GM21825 (cell line): Measurements from ENCODE around the gene GOLGA6L7.
"Not testable (repeated sequence)": the region's sequence is repeated elsewhere in the genome, so short reads cannot be mapped to it uniquely, and the experiment has no call there.

ENCODE experiments used
- ATAC-seq: cut with Tn5 transposase; IDR thresholded peaks from one replicate; pipeline ENCODE4 v1.9.1; 2021; ENCODE audit warnings: mild to moderate bottlenecking, moderate library complexity; ENCODE audit not compliant: unreplicated experiment

GOLGA6L7 gene

DNA sequence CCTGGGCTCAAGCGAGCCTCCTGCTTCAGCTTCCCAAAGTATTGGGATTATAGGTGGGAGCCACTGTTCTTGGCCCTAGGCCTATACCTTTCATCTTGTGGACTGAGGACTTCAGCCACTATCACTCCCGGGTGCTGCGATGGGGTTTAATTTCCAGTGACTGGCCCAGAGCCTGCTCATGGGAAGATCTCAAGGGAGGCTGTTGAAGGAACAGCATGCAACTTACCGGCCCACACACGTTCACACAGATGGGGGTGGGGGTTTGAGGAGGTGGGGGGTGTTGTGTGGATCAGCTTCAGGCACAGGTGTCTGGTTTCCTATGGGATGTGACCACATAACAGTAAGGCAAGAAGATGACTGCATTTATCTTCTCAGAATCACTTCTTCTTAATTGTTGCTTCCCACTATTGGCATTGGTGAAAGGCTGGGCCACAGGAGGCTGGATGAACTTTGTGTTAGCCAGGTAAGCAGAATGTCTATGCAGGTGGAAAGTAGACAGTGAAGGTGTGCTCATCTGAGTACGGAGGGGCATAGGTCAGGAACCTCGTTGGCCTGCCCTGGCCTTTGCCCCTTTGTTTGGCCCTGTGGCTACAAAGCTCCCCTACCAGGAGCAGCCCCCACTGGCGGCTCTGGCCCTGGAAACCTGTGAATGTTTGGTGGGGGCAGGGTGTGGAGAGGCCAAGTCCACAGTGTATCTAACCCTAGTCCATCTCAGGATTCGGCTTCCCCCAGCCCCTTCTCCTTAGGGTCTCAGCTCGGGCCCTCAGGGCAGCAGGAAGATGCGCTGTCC, 35.9 kb upstream of the GOLGA6L7 start:
- ATAC-seq, result no peak

DNA sequence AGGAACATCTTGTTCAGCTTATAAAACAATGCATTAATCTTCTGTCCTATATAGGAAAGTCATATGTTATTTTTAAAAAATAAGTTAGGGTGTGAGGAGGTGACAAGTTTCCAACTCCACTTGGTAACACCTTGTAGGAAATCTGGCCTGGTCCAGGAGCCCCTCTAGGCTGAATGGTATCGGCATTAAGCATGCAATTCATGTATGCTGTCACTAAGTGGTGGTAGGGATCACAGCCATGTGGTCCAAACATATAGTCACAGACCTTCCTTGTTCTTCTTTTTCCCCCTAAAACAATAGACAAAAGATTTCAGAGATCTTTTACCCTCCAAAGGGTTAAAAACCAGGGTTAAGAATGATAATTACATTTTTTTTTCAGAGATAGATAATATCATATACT, 33.2 kb upstream of the GOLGA6L7 start:
- no peak for ATAC-seq

DNA sequence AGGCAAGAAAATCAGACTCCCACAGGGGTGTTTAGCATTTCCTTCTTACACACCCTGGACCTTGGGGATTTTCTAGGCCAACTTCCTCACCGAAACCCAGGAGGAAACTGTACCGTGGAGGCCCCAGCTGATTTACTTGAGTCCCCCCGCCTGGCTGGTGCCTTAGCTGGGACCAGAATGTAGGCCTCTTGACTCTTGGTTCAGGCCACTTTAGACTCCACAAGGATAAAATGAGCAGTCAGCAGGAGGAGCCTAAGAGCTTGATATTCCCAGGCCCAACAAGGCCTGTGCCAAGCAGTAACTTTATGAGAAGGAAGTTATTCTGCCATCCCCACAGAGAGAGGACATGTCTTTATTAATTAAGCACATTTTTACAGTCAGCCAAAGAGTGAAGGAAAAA, 32.7 kb upstream of the GOLGA6L7 start:
- ATAC-seq, result no peak

DNA sequence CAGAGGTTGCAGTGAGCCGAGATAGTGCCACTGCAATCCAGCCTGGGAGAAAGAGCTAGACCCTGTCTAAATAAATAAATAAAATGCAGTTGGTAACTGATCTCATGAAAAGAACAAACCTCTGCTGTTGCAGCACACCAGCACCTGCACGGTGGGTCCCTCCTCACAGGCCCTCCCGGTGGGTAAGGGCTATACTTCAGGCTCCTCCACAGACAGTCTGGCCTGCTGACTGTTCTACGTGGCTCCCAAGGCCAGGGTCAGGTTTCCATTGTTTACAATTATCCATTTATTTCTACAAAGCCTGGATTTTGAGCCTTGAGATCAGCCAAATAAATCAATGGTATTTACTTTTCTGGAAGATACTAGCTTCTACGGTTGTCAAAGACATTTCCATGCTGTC, 32.2 kb upstream of the GOLGA6L7 start:
- ATAC-seq, result no peak

DNA sequence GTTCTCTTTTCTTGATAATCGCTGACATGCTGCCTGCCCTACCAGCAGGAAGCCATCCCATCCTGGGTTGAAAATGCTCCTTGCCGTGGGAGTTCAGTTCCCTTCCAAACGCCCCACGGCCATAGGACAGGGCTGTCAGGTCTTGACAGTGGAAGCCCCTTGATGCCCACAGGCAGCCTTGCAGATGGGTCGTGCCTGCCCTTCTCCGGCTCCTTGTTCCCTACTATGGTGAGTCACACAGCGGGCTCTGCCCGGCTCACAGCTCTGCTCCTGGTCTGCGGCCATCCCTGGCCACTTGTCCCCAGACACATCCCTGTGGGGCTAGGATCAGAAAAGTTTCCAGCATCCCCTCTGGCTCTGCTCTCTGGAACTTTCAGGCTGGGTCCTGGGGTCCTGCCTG, 31.1 kb upstream of the GOLGA6L7 start:
- no peak for ATAC-seq

DNA sequence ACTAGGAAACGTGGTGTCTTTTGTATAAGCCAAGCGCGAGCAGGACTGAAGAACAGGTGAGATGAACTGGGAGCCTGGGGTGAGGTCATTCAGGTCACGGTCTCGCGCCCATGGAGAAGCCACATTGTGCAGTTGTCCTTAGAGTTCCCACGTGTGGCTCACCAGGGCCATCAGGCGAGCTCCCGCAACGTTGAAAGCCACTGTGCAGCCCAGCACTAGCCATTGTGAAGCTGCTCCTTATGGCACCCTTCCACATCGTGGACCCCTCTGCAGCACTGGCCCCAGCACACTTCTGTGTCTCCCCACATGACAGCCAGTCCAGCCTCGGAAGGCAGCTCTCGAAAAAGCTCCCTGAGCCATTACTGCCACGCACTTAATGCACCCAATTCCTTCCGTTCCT, 29.8 kb upstream of the GOLGA6L7 start:
- ATAC-seq, result no peak

DNA sequence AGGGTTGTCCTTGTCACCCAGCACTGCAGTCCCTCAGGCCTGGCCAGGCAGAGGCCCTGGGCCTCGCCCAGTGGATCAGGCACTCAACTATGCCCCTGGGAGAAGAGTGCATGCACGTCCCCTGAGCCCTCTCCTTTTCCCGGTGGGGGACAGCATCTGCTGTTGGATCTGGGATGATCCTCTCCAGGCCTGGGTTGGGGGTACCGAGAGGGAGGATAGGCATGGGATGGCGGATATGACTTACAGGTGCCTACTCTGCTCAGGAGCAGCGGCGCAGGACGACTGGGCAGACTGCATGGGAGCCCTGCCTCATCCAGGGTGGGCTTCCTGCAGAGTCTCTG, 28.4 kb upstream of the GOLGA6L7 start:
- no peak for ATAC-seq

DNA sequence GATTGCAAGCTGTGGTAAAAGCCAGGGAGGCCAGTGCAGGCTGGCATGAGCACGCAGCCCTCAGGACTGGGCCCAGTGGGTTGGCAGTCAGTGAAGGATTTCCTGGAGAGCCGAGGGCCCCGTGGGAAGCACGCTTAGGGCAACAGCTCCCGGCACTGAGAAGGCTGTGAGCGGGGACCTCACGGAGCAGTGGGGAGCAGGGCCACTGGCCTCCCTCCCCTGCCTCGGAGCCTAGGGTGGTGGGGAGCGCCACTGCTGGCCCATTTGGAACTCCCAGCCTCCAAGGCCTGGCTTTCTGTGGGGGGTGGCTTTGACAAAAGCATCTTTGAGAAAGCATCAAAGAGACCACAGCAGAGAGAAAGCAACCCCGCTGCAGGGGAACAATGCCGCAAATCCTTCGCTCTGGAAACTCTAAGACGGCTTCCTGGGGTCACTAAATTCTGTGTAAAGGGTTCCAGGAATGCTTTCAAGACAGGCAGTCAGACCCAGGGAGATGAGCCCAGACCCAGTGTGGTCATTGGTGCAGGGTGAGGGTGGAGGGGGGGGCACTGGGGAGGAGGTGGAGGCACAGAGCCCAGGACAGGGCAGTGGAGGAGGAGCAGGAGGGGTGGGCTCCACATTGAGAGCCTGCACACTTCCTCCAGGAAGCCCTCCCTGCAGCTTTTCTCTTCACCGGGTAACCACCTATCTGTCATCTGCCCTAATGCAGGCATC, 27.8 kb upstream of the GOLGA6L7 start:
- no peak for ATAC-seq

DNA sequence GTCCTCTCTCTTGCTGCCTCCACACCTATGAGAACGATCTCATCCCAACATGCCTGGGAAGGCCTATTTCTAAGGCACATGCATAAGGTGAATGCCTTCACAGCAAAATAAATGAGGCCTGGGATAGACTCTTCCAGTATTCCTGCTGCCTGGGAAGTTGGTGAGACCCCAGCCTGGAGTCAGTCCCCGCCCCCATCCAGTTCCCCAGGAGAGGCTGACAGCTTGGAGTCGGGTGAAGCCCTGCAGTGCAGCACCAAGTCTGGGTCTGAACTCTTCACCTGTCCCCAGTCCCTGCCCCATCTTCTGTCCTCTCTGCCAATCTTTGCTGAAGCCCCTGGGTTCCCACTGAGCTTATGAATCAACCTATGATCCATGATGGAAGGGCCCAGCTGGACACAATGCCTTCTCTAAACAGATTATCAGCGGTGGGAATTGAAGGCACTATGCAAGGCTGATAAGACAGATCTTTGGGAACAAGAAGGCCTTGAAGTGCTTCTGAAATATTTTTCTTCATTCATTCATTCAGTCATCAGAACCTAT, 27.1 kb upstream of the GOLGA6L7 start:
- ATAC-seq, result no peak

DNA sequence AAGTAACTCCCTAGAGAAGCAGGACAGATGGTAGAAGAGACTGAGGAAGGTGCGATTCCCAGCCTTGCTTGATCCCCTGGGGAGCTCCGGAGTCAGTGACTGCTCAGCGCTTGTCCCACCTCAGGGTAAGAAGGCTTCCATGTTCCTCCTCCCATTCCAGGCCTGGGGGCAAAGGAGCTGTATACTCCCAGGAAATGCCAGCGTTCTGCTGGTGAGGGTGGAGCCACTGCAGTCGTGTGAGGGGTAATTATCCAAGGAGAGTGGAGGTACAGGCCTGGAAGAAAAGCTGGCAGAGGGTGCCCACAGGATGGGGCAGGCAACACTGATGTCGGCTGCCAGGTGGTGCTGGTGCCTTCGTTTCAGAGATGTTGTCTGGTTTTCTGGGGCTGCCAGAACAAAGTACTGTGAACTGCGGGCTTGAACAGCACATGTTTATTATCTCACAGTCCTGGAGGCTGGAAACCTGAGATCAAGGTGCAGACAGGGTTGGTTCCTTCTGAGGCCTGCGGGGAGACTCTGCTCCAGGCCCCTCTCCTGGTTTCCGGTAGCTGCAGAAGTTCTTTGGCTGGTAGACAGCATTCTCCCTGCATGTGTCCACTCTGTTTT, 25.2 kb upstream of the GOLGA6L7 start:
- ATAC-seq, result no peak

DNA sequence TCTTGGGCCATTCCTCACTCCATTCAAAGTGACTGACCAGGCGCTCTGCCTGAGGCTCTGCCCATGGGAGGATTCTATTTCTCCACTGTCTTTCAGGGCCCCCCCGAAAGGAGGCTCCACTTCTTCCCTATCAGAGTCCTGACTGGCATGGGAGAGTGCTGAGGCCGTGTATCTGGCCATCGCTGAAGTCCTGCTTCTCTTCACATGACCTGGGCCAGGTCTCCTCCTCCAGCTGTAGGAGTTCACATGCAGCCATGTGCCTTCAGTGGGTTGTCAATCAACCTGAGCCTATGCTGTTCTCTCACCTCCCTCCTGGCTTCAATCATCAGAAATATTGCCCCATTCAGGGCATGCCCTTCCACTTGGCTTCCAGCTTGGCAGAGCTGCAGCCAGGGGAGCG, 24.6 kb upstream of the GOLGA6L7 start:
- ATAC-seq, result no peak

DNA sequence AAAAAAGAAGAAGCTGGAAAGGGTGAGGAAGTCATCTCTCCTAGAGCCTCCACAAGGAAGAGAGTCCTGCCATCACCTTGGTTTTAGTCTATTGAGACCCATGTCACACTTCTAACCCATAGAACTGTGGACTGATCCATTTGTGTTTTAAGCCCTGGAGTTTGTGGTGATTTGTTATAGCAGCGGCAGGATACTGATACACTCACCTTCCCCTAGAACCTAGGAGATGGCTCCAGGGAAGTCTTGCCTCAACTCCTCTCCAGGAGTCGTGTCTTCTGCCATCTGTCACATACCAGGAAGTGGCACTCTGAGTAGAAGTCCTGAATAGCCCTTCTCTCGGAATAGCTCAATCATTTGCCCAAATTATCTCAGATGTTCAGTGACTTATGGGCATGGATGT, 22.7 kb upstream of the GOLGA6L7 start:
- ATAC-seq, result no peak

DNA sequence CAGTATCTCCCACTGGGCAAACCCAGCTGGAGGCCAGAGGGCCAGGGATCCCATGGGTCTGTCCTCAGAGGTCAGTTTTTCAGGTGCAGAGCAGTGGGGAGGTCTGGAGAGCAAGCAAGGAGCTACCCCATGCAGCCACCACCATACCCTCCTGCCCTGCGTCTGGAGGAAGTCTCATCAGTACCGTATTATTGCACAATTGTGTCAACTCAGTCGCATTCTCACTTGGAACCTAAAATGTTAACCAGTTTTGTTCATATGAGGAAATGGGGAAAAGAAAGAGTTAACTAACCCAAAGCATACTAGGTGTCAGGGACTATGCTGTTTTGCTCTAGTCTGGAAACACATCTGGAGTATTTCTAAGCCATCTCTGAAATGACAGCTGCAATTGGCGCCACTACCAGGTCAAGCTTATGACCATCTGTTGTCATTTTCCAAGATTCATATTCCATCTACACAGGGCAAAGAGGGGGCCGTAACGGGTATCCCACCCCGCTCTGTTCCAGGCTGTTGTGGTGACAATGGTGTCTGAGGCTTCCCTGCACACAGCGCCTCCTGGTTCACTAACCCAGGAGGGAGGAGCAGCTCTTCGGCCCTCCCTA, 20.4 kb upstream of the GOLGA6L7 start:
- ATAC-seq, result no peak

DNA sequence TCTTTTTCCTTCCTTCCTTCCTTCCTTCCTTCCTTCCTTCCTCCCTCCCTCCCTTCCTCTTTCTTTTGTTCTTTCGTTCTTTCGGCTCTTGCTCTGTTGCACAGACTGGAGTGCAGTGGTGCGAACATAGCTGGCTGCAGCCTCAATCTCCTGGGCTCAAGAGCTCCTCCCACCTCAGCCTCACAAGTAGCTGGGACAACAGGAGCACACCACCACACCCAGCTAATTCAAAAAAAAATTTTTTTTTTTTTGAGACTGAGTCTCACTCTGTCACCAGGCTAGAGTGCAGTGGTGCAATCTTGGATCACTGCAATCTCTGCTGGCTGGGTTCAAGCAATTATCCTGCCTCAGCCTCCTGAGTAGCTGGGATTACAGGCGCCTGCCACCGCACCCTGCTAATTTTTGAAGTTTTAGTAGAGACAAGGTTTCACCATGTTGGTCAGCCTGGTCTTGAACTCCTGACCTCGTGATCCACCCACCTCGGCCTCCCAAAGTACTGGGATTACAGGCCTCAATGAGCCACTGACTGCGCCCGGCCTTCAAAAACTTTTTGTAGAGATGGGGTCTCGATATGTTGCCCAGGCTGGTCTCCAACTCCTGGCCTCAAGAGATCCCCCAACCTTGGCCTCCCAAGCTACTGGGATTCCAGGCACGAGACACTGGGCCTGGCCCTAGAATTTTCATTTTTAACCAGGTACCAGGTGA, 13.3 kb upstream of the GOLGA6L7 start:
- not testable (repeated sequence) for ATAC-seq

DNA sequence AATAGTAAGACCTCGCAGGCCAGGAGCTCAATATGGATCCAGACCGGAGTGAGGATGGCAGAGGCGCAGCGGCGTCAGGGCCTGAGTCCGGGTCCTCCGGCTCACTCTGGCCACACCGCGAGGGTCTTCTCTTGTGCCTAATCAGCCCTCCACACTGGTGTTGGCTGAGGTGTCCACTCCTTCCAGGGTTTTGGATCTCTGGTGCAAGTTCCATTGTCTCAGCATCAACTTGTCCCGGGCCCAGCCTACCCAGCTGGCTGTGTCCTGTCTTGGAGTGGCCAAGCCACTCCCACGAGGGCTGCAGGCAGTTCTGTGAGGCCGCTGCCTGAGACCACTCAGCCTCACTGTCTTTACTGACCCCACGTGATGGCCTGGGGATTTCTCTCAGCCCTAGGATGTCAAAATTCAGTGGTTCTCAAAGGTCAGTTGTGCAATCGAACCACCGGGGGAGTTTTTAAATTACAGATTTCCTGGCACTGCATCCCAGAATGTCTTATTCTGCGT, 12.6 kb upstream of the GOLGA6L7 start:
- no peak for ATAC-seq

DNA sequence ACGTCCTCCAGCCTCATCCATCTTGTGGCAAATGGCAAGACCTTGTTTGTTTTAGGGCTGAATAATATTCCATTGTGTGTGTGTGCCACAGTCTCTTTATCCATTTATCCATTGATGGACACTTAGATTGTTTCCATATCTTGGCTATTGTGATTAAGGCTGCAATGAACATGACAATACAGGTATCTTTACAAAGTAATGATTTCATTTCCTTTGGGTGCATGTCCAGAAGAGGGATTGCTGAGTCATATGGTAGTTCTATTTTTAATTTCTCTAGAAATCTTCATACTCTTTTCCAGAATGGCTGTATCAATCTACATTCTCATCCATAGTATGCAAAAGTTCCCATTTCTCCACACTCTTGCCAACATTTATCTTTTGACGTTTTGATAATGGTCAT, 6.1 kb upstream of the GOLGA6L7 start:
- not testable (repeated sequence) for ATAC-seq

DNA sequence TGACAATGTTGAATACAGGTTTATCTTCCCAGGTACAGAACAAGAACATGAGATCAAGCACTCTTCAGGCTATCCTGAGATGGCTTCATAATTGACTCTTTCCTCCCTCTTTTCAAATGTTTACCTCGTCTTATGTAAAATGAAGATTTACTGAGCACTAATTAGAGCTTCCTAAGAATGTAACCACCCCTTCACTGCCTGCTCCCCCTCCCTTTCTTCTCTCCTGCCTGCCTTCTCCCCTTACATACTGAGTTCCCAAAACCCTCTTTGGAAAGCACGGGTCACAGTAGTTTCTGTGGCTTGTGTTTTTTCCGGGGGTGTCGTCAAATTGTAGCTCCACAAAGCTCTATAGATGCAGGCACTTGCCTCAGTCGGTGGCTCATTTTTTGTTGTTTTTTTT, 5.2 kb upstream of the GOLGA6L7 start:
- ATAC-seq, result not testable (repeated sequence)

DNA sequence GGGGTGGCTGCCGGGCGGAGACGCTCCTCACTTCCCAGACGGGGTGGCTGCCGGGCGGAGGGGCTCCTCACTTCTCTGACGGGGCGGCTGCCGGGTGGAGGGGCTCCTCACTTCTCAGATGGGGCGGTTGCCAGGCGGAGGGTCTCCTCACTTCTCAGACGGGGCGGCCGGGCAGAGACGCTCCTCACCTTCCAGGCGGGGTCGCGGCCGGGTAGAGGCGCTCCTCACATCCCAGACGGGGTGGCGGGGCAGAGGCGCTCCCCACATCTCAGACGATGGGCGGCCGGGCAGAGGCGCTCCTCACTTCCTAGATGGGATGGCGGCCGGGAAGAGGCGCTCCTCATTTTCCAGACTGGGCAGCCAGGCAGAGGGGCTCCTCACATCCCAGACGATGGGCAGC, 1.3 kb upstream of the GOLGA6L7 start:
- ATAC-seq, result not testable (repeated sequence)

DNA sequence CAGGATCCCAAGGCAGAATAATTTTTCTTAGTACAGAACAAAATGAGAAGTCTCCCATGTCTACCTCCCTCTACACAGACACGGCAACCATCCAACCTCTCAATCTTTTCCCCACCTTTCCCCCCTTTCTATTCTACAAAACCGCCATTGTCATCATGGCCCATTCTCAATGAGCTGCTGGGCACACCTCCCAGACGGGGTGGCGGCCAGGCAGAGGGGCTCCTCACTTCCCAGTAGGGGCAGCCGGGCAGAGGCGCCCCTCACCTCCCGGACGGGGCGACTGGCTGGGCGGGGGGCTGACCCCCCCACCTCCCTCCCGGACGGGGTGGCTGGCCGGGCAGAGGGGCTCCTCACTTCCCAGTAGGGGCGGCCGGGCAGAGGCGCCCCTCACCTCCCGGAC, 827 bp upstream of the GOLGA6L7 start:
- not testable (repeated sequence) for ATAC-seq

DNA sequence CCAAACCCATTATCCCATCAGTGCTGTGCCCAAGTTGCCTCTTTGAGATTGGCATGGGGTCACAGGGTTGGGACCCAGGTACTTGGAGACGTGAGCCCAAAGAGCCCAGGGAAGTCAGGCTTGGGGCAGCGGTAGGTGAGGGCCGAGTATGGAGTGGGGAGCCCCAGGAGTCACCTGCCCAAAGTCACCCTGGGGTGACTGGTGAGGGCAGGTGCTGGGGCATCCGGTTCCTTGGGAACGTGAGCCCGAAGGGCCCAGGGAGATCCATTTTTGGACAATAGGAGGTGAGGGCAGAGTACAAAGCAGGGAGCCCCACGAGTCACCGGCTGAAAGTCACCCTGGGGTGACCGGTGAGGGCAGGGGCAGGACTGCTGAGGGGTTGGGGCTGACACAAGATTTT, 485 bp downstream of the GOLGA6L7 start:
- ATAC-seq, result not testable (repeated sequence)

DNA sequence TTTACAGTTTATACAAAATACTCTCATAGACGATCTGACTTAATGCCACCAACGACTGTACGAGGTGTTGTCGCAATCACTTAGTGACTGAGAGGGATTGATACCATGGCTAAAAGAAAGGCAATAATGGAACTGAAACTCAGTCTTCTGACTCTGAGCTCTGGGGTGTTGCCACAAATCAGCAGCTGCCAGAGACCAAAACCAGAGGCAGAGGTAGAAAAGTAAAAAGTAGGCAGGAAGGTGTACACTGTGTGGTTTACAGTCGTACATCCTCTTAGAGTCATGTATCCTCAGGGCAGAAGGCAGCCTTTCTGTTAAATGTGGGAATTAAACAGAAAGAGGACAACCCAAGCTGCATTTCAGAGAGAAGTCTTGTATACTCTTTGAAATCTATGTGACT, 1.2 kb downstream of the GOLGA6L7 start:
- ATAC-seq, result not testable (repeated sequence)
